Pancreas (tissue), 10 donors: ENCODE data around the gene TPP1. TPM values are rescaled to one million over a fixed set of nuclear protein-coding genes. Genes with fewer than 3 reads are reported as not detected.

ENCODE experiments used
- ATAC-seq, 4 donors: fragments of 200-7000 bp; cut with Tn5 transposase; one replicate each; pipeline versions ENCODE4 v1.8.0 to v1.9.1; 2020; ENCODE audit warnings: mild to moderate bottlenecking in 4 of 4, moderate library complexity in 4 of 4
- DNase-seq, 6 donors: peaks; one replicate each; pipeline ENCODE4 v3.0.0-alpha.2; 2020
- FAIRE-seq: peaks from 2 replicates; lab custom pipeline; 2012; peaks lifted over from hg19 to GRCh38; lab: Jason Lieb, UNC
- H3K27ac ChIP-seq, 4 donors: fragments of 200-600 bp; sonication (generic); 1 replicate in 3 of 4; 2 replicates in 1 of 4; pipeline versions ENCODE4 v1.5.0 to v1.8.0; 2020
- H3K27me3 ChIP-seq, 4 donors: fragments of 200-600 bp; one replicate each; pipeline ENCODE4 v1.8.0; 2021
- H3K36me3 ChIP-seq, 3 donors: fragments of 200-600 bp; sonication (generic) in 1 of 3; one replicate each; pipeline versions ENCODE4 v1.5.0 to v1.8.0; 2020 to 2021
- H3K4me1 ChIP-seq, 3 donors: fragments of 200-600 bp; one replicate each; pipeline ENCODE4 v1.8.0; 2021
- H3K4me3 ChIP-seq, 4 donors: fragments of 200-600 bp; sonication (generic) in 2 of 4; one replicate each; pipeline versions ENCODE4 v1.5.0 to v1.8.0; 2020 to 2021
- H3K9me3 ChIP-seq, 4 donors: fragments of 200-600 bp; one replicate each; pipeline ENCODE4 v1.8.0; 2021
- CTCF ChIP-seq, 4 donors: fragments of 200-600 bp; sonication (generic) in 3 of 4; IDR thresholded peaks; one replicate each; pipeline versions ENCODE4 v1.5.0 to v1.8.0; 2021; ENCODE audit warnings: antibody characterized with exemption in 4 of 4
- WGBS, 2 donors: extraction: QIAGEN DNeasy Blood & Tissue Kit; methylation state at CpG; one replicate each; pipeline ENCODE4 v1.1.7; 2013; 5-methylcytosine and 5-hydroxymethylcytosine counted together
- intact Hi-C, 3 donors: fragments of 100-400 bp; cut with DNase I; formaldehyde crosslinking; loops; one replicate each; pipeline versions ENCODE4 v1.11.1 to v1.14.2; 2022
- polyA plus RNA-seq, 2 donors: library from polyadenylated mRNA; stranded (reverse); fragments of 200-250 nt; gene quantifications; one replicate each; pipeline ENCODE4 v1.2.3, GENCODE V29; 2013
- total RNA-seq, 6 donors: library from RNA; stranded (reverse); fragmentation: NEBNext Ultra II Directional in 4 of 6; extraction: Animal tissue kit (Norgen Biotek cat#: 25700) in 4 of 6; gene quantifications; one replicate each; pipeline versions ENCODE4 v1.2.1 to v1.2.4, GENCODE V29; 2021 to 2023
- donor health status: healthy with polysubstance abuse.
- donor health status: DM: no; HTN: no; CAD: no; lungs with moderate emphysema.
- donor health status: DM: no; HTN: no; CAD: no.
- donor health status: control.
- donor health status: control.
- donor health status: Bipolar disorder and iron deficiency.
- donor health status: DM: yes; HTN: yes; CAD: no.
- donor health status: DM: no; HTN: no; CAD: no.
- donor health status: DM: no; HTN: no; CAD: no.
- donor health status: DM: yes; HTN: yes; CAD: no.

TPP1 gene
- total and polyA plus RNA-seq, 8 donors: 19.6 to 88.6 (median 24.6) TPM

- Histone ChIP-seq H3K9me3 (no peaks in the 10 kb centered on the region), H3K27ac (peak overlapping the region; percentile 77 to 93 (median 83)), H3K4me1 (peaks cover 17 to 44% (median 23%) of the 10 kb centered on the region in 3 donors), H3K27me3 (no peaks in the 10 kb centered on the region), H3K36me3 (peaks cover under 1 to 25% (median 22%) of the 10 kb centered on the region in 3 donors), H3K4me3 (peak overlapping the region; percentile 63 to 93 (median 81))
- no peak for FAIRE-seq
- WGBS, 2 donors: 0% methylated on average over 20 of the region's 20 CpGs
- ATAC-seq: peak; percentile 32 to 63 (median 60)
- no peak for TF ChIP-seq CTCF (IDR thresholded peaks at IDR 0.05)
- peak in 5 of 6 donors; percentile 33 to 71 (median 50) for DNase-seq
- intact Hi-C loops: no loop called here
Measured at GRCh38 chr11:6604081-6604626, 15.1 kb downstream of the TPP1 start.

- peaks cover 0 to 21% (median 17%) of the 10 kb centered on the region in 3 donors for H3K36me3 ChIP-seq
- H3K27me3 ChIP-seq: no peaks in the 10 kb centered on the region
- H3K27ac ChIP-seq: peak within 1 kb of the TSS; percentile 77 to 93 (median 83)
- H3K9me3 ChIP-seq: no peaks in the 10 kb centered on the region
- H3K4me3 ChIP-seq: peak within 1 kb of the TSS; percentile 63 to 93 (median 81)
- H3K4me1 ChIP-seq: peaks cover 17 to 48% (median 23%) of the 10 kb centered on the region in 3 donors
- DNase-seq (peak; percentile 90 to 95 (median 91)), FAIRE-seq (no peak), ATAC-seq (peak; percentile 90 to 94 (median 92))
- 0% methylated on average over 60 to 72 of the region's 72 CpGs for WGBS, 2 donors
- TF ChIP-seq CTCF (IDR thresholded peaks at IDR 0.05): no peak
- intact Hi-C loops: no loop called here
Measured at GRCh38 chr11:6603287-6604080, 15.7 kb downstream of the TPP1 start, which contains the start of the genes ILK and RRP8. Gene ILK, plus strand, starts transcription at chr11:6603774. Its CDS starts 498 bp downstream, at chr11:6604272. Gene RRP8, minus strand, starts transcription at chr11:6603616. Its CDS starts 114 bp downstream, at chr11:6603502.

- Histone ChIP-seq H3K4me3 (peak overlapping the region; percentile 60 to 93 (median 81)), H3K4me1 (peaks cover 17 to 41% (median 21%) of the 10 kb centered on the region in 3 donors), H3K9me3 (no peaks in the 10 kb centered on the region), H3K36me3 (peaks cover 0 to 17% (median 10%) of the 10 kb centered on the region in 3 donors), H3K27me3 (no peaks in the 10 kb centered on the region), H3K27ac (no peak overlapping the region)
- TF ChIP-seq CTCF (IDR thresholded peaks at IDR 0.05): no peak
- intact Hi-C loops: no loop called here
- FAIRE-seq: no peak
- DNase-seq: no peak
- WGBS, 2 donors: 47% methylated on average over 7 of the region's 7 CpGs
- ATAC-seq: no peak
Measured at GRCh38 chr11:6602096-6602940, 16.9 kb downstream of the TPP1 start.

- ATAC-seq (no peak), DNase-seq (peak in 1 of 6 donors; percentile 65), FAIRE-seq (no peak)
- H3K4me3 ChIP-seq: no peak overlapping the region
- WGBS, 2 donors: 95 to 96% methylated on average over 13 of the region's 13 CpGs
- no peaks in the 10 kb centered on the region for H3K27me3 ChIP-seq
- TF ChIP-seq CTCF (IDR thresholded peaks at IDR 0.05): no peak
- H3K27ac ChIP-seq: no peak overlapping the region
- H3K4me1 ChIP-seq: peaks cover 8 to 31% (median 13%) of the 10 kb centered on the region in 3 donors
- peaks cover 0 to 20% (median 10%) of the 10 kb centered on the region in 3 donors for H3K36me3 ChIP-seq
- intact Hi-C loops: no loop called here
- H3K9me3 ChIP-seq: no peaks in the 10 kb centered on the region
Measured at GRCh38 chr11:6601041-6601461, 18.2 kb downstream of the TPP1 start.
